ENCODE data around the gene TBC1D26. TPM values are rescaled to one million over a fixed set of nuclear protein-coding genes. Genes with fewer than 3 reads are reported as not detected.
"Not testable (repeated sequence)": the region's sequence is repeated elsewhere in the genome, so short reads cannot be mapped to it uniquely, and the experiment has no call there.

The TBC1D26 gene
- total RNA-seq, 1 donor from 2014 or later, result 0.14 TPM

DNA sequence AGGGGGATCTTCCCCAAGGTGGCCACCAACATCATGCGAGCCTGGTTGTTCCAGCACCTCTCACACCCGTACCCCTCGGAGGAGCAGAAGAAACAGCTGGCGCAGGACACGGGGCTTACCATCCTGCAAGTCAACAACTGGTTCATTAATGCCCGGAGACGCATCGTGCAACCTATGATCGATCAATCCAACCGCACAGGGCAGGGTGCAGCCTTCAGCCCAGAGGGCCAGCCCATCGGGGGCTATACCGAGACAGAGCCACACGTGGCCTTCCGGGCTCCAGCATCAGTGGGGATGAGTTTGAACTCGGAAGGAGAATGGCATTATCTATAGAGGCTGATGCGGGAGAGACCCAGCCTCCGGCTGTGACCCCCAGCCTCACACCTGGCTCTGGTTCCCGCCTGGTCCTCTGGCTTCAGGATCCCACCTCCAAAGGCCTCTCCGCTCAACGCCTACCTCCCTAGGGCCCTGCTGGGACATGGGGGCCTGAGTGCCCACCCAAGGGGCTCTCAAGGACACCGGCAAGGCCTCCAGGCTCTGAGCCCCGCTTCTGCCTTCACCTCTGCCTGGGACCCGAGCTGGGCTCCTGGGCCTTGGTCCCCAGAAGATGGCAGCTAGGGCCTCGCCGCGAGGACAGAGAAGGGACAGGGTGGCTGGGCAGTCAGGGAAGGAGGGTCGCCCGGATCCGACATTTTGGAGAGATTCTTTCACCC lies 55.4 kb downstream of the TBC1D26 start:
- not testable (repeated sequence) for H3K27ac Mint-ChIP-seq (ENCODE audit: unreplicated experiment); H3K36me3 Mint-ChIP-seq (ENCODE audit: low read depth, unreplicated experiment); FAIRE-seq; H3K27me3 Mint-ChIP-seq (ENCODE audit: low read depth, unreplicated experiment); H3K27me3 ChIP-seq (ENCODE audit: insufficient read depth, low read length); H3K9ac ChIP-seq (ENCODE audit: low read length); DNase-seq (ENCODE audit: low read depth); H3K4me1 Mint-ChIP-seq (ENCODE audit: low read depth, unreplicated experiment); H3K27ac ChIP-seq (ENCODE audit: low read depth, low read length); H3K4me1 ChIP-seq (ENCODE audit: insufficient read depth, low read length); H3K9me3 Mint-ChIP-seq (ENCODE audit: unreplicated experiment); H3K4me2 ChIP-seq (ENCODE audit: low read length); H3K9me3 ChIP-seq (ENCODE audit: insufficient read depth, low read depth, low read length); H2AFZ ChIP-seq (ENCODE audit: low read depth, low read length); H3K79me2 ChIP-seq (ENCODE audit: insufficient read depth, low read length); H3K4me3 ChIP-seq (ENCODE audit: insufficient read depth, low read depth, low read length); H4K20me1 ChIP-seq (ENCODE audit: insufficient read depth, low read length); H3K36me3 ChIP-seq (ENCODE audit: insufficient read depth, low read length)
- peak overlapping the region; percentile 40 for H3K4me3 Mint-ChIP-seq (ENCODE audit: unreplicated experiment)

DNA sequence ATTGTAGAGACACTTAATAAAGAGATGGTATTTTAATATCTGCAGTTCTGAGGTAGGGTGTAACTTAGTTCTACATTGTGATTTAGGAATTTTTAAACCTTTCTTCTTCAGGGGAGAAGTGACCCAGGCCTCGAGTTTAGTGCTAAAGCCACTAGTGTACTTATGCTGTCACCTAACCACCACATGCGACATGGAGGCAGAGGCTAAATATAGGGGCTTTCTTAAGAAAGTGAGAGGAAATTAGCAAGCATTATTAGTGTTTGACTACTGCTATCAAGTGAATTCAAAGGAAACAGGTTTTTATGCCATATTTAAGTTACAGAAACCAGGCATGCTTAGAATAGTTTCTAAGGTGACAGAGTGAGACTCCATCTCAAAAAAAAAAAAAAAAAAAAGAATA lies 56.3 kb downstream of the TBC1D26 start:
- DNase-seq (ENCODE audit: low read depth); H3K4me3 Mint-ChIP-seq (ENCODE audit: unreplicated experiment); H3K79me2 ChIP-seq (ENCODE audit: insufficient read depth, low read length); H3K27me3 Mint-ChIP-seq (ENCODE audit: low read depth, unreplicated experiment); H3K9me3 ChIP-seq (ENCODE audit: insufficient read depth, low read depth, low read length); H3K36me3 Mint-ChIP-seq (ENCODE audit: low read depth, unreplicated experiment); H2AFZ ChIP-seq (ENCODE audit: low read depth, low read length); H3K4me1 ChIP-seq (ENCODE audit: insufficient read depth, low read length); FAIRE-seq; H3K27me3 ChIP-seq (ENCODE audit: insufficient read depth, low read length); H3K9ac ChIP-seq (ENCODE audit: low read length); H3K27ac ChIP-seq (ENCODE audit: low read depth, low read length); H3K4me1 Mint-ChIP-seq (ENCODE audit: low read depth, unreplicated experiment); H3K4me2 ChIP-seq (ENCODE audit: low read length); H3K36me3 ChIP-seq (ENCODE audit: insufficient read depth, low read length); H3K9me3 Mint-ChIP-seq (ENCODE audit: unreplicated experiment); H3K27ac Mint-ChIP-seq (ENCODE audit: unreplicated experiment); H3K4me3 ChIP-seq (ENCODE audit: insufficient read depth, low read depth, low read length); H4K20me1 ChIP-seq (ENCODE audit: insufficient read depth, low read length): not testable (repeated sequence)

Other genes starting within 250 kb of the TBC1D26 start
- 24.4 and 30.8 TPM in 2 replicates for gene TVP23C, start 168.8 kb upstream of the TBC1D26 start, total RNA-seq
- 2.4 and 3.9 TPM in 2 replicates for gene FBXW10B, start 112.6 kb upstream of the TBC1D26 start, total RNA-seq
- 43.3 and 44.8 TPM in 2 replicates for gene TRIM16, start 48.0 kb upstream of the TBC1D26 start, total RNA-seq
- gene ZNF286A, start 32.5 kb upstream of the TBC1D26 start, total RNA-seq, result 44.1 and 58.6 TPM in 2 replicates
- gene ADORA2B, start 212.8 kb downstream of the TBC1D26 start, total RNA-seq, result 4.0 and 5.5 TPM in 2 replicates